Measurements from ENCODE around the gene ATF7. TPM values are rescaled to one million over a fixed set of nuclear protein-coding genes. Genes with fewer than 3 reads are reported as not detected.
A peak's percentile ranks its signal among the peaks of the same experiment; 100 is the strongest.

The ATF7 gene
- total RNA-seq, 4 donors from 2014 or later = 14.2 to 29.7 (median 26.8) TPM

- Histone ChIP-seq H3K27ac (peak overlapping the region in 2 of 4 donors; percentile 42 to 63), H3K27me3 (no peaks in the 10 kb centered on the region), H3K4me3 (no peak overlapping the region), H3K36me3 (no peaks in the 10 kb centered on the region), H3K9me3 (no peaks in the 10 kb centered on the region), H3K4me1 (peaks cover 23 to 64% (median 44%) of the 10 kb centered on the region in 4 donors)
- TF ChIP-seq POLR2A (IDR thresholded peaks at IDR 0.05) (no peak), POLR2AphosphoS5 (IDR thresholded peaks at IDR 0.05) (no peak), CTCF (IDR thresholded peaks at IDR 0.05) (no peak), EP300 (IDR thresholded peaks at IDR 0.05; ENCODE audit: low read depth) (no peak)
- intact Hi-C loops (cut with DNase I; ENCODE audit: low total_unique reads) (no loop called here), in situ Hi-C loops (cut with MboI; ENCODE audit: low pct_ligation_motif_present in 1 of 4, low pct_unique_long_range_greater_than_20kb in 1 of 4, low sequenced_read_pairs in 3 of 4) (no loop called here)
- WGBS, 2 donors (ENCODE audit: low coverage in 1 of 2) = 87% methylated on average over 3 of the region's 3 CpGs; no CpG with 5 or more reads in 1 of the 2 donors
- DNase-seq = no peak
Observed at GRCh38 chr12:53497461-53497860, 128.7 kb downstream of the ATF7 start.

- Histone ChIP-seq H3K36me3 (no peaks in the 10 kb centered on the region), H3K4me1 (peaks cover 20 to 62% (median 39%) of the 10 kb centered on the region in 4 donors), H3K4me3 (no peak overlapping the region), H3K27me3 (no peaks in the 10 kb centered on the region), H3K27ac (peak overlapping the region; percentile 24 to 63 (median 52)), H3K9me3 (no peaks in the 10 kb centered on the region)
- intact Hi-C loops (cut with DNase I; ENCODE audit: low total_unique reads) = no loop called here
- TF ChIP-seq POLR2A (IDR thresholded peaks at IDR 0.05) = no peak
- no peak for TF ChIP-seq POLR2AphosphoS5 (IDR thresholded peaks at IDR 0.05)
- no peak for TF ChIP-seq EP300 (IDR thresholded peaks at IDR 0.05; ENCODE audit: low read depth)
- TF ChIP-seq CTCF (IDR thresholded peaks at IDR 0.05) = no peak
- no peak for DNase-seq
- in situ Hi-C loops (cut with MboI; ENCODE audit: low pct_ligation_motif_present in 1 of 4, low pct_unique_long_range_greater_than_20kb in 1 of 4, low sequenced_read_pairs in 3 of 4) = no loop called here
- WGBS, 2 donors (ENCODE audit: low coverage in 1 of 2) = 76 to 80% methylated on average over 1 of the region's 1 CpG
Observed at GRCh38 chr12:53496752-53497032, 129.5 kb downstream of the ATF7 start.

GRCh38 chr12:53495903-53496751, 130.1 kb downstream of the ATF7 start:
- no peaks in the 10 kb centered on the region for H3K9me3 ChIP-seq
- no peak overlapping the region for H3K4me3 ChIP-seq
- intact Hi-C loops (cut with DNase I; ENCODE audit: low total_unique reads) (no loop called here), in situ Hi-C loops (cut with MboI; ENCODE audit: low pct_ligation_motif_present in 1 of 4, low pct_unique_long_range_greater_than_20kb in 1 of 4, low sequenced_read_pairs in 3 of 4) (no loop called here)
- no peak for TF ChIP-seq POLR2AphosphoS5 (IDR thresholded peaks at IDR 0.05)
- no peak for TF ChIP-seq EP300 (IDR thresholded peaks at IDR 0.05; ENCODE audit: low read depth)
- no peak for TF ChIP-seq CTCF (IDR thresholded peaks at IDR 0.05)
- TF ChIP-seq POLR2A (IDR thresholded peaks at IDR 0.05) = no peak
- H3K27me3 ChIP-seq = no peaks in the 10 kb centered on the region
- no peaks in the 10 kb centered on the region for H3K36me3 ChIP-seq
- 32 to 43% methylated on average over 4 to 5 of the region's 5 CpGs for WGBS, 2 donors (ENCODE audit: low coverage in 1 of 2)
- peak; percentile 61 for DNase-seq
- H3K27ac ChIP-seq = peak overlapping the region; percentile 24 to 63 (median 52)
- peaks cover 18 to 61% (median 36%) of the 10 kb centered on the region in 4 donors for H3K4me1 ChIP-seq

- H3K4me3 ChIP-seq = peak overlapping the region in 3 of 4 donors; percentile 39 to 67 (median 54)
- in situ Hi-C loops (cut with MboI; ENCODE audit: low pct_ligation_motif_present in 1 of 4, low pct_unique_long_range_greater_than_20kb in 1 of 4, low sequenced_read_pairs in 3 of 4) = no loop called here
- peaks cover 14 to 47% (median 22%) of the 10 kb centered on the region in 4 donors for H3K4me1 ChIP-seq
- H3K27me3 ChIP-seq = no peaks in the 10 kb centered on the region
- H3K9me3 ChIP-seq = no peaks in the 10 kb centered on the region
- intact Hi-C loops (cut with DNase I; ENCODE audit: low total_unique reads) = no loop called here
- DNase-seq = no peak
- no peaks in the 10 kb centered on the region for H3K36me3 ChIP-seq
- TF ChIP-seq POLR2A (IDR thresholded peaks at IDR 0.05) (no peak), EP300 (IDR thresholded peaks at IDR 0.05; ENCODE audit: low read depth) (no peak)
- H3K27ac ChIP-seq = peak overlapping the region; percentile 75 to 90 (median 86)
- 25 to 41% methylated on average over 6 to 11 of the region's 11 CpGs for WGBS, 2 donors (ENCODE audit: low coverage in 1 of 2)
Observed at GRCh38 chr12:53493610-53494391, 132.4 kb downstream of the ATF7 start.
